H1 (cell line): ENCODE data around the gene TLE2. TPM values are rescaled to one million over a fixed set of nuclear protein-coding genes. Genes with fewer than 3 reads are reported as not detected.

Source experiments
- CTCF ChIA-PET: fragments of 300-600 bp; sonication (Branson Sonifier 250); formaldehyde crosslinking; loops from one replicate; lab custom pipeline; 2021; ENCODE audit not compliant: partially characterized antibody; lab: Charles Lee
- POLR2A ChIA-PET: fragments of 300-600 bp; sonication (Branson Sonifier 250); formaldehyde crosslinking; loops from one replicate; lab custom pipeline; 2021; ENCODE audit warnings: inconsistent platforms; ENCODE audit not compliant: partially characterized antibody; lab: Charles Lee
- DNase-seq, 2 experiments: peaks; one replicate each; pipeline versions ENCODE4 v3.0.0 to v3.0.0-alpha.2; 2010 to 2022; ENCODE audit warnings: low spot score in 2 of 2, low read depth in 1 of 2, mixed read lengths in 1 of 2
- FAIRE-seq: peaks from 2 replicates; lab custom pipeline; 2011; peaks lifted over from hg19 to GRCh38; lab: Jason Lieb, UNC
- H2AFZ ChIP-seq: 2 replicates; pipeline ENCODE4 v1.8.1; 2012; ENCODE audit warnings: low read length, inconsistent platforms
- H2AK5ac ChIP-seq: 2 replicates; pipeline ENCODE4 v1.6.1; 2013; ENCODE audit warnings: low read depth, low read length
- H2BK120ac ChIP-seq: replicated peaks from 2 replicates; pipeline ENCODE3; 2013; ENCODE audit warnings: low read depth, low read length, inconsistent platforms
- H2BK12ac ChIP-seq: 2 replicates; pipeline ENCODE4 v1.6.1; 2013; ENCODE audit warnings: low read depth, low read length
- H2BK15ac ChIP-seq: 2 replicates; pipeline ENCODE4 v1.6.1; 2013; ENCODE audit warnings: low read length
- H2BK20ac ChIP-seq: 2 replicates; pipeline ENCODE4 v1.6.1; 2013; ENCODE audit warnings: low read length
- H2BK5ac ChIP-seq: 2 replicates; pipeline ENCODE4 v1.6.1; 2013; ENCODE audit warnings: low read depth, low read length
- H3K14ac ChIP-seq: 2 replicates; pipeline ENCODE4 v1.6.1; 2013; ENCODE audit warnings: inconsistent platforms; ENCODE audit not compliant: insufficient read length
- H3K18ac ChIP-seq: 2 replicates; pipeline ENCODE4 v1.6.1; 2013; ENCODE audit warnings: low read length; ENCODE audit errors: extremely low read depth
- H3K23ac ChIP-seq: 2 replicates; pipeline ENCODE4 v1.6.1; 2013; ENCODE audit warnings: inconsistent platforms; ENCODE audit not compliant: insufficient read length
- H3K23me2 ChIP-seq: 2 replicates; pipeline ENCODE4 v1.6.1; 2013; ENCODE audit warnings: low read depth, low read length
- H3K27ac ChIP-seq: 2 replicates; pipeline ENCODE4 v1.6.1; 2011; ENCODE audit warnings: low read depth, low read length, inconsistent platforms
- H3K27me3 ChIP-seq, 4 experiments: replicated peaks in 1 of 4; 1 replicate in 1 of 4; 2 replicates in 3 of 4; pipeline versions ENCODE4 v1.6.1 to v1.8.1; 2011 to 2013; ENCODE audit warnings: low read length in 3 of 4, mild to moderate bottlenecking in 3 of 4, inconsistent platforms in 2 of 4, mixed read lengths in 2 of 4, moderate library complexity in 1 of 4; ENCODE audit not compliant: control insufficient read depth in 3 of 4, insufficient read depth in 3 of 4; ENCODE audit errors: extremely low read depth in 1 of 4
- H3K36me3 ChIP-seq, 4 experiments: 2 replicates each; pipeline versions ENCODE4 v1.6.1 to v1.8.1; 2011 to 2013; ENCODE audit warnings: mild to moderate bottlenecking in 4 of 4, low read length in 3 of 4, moderate library complexity in 2 of 4, control low read depth in 1 of 4, inconsistent platforms in 1 of 4; ENCODE audit not compliant: insufficient read depth in 4 of 4, control insufficient read depth in 2 of 4
- H3K4ac ChIP-seq: replicated peaks from 2 replicates; pipeline ENCODE3; 2013; ENCODE audit warnings: low read length, low read depth, mixed read lengths, inconsistent platforms; ENCODE audit not compliant: insufficient read length
- H3K4me1 ChIP-seq, 4 experiments: replicated peaks in 1 of 4; 1 replicate in 1 of 4; 2 replicates in 3 of 4; pipeline versions ENCODE4 v1.6.1 to v1.8.1; 2011 to 2013; ENCODE audit warnings: low read length in 3 of 4, inconsistent platforms in 2 of 4, mixed read lengths in 1 of 4; ENCODE audit not compliant: insufficient read depth in 4 of 4, control insufficient read depth in 3 of 4
- H3K4me2 ChIP-seq, 2 experiments: 2 replicates each; pipeline versions ENCODE4 v1.6.1 to v1.8.1; 2011 to 2013; ENCODE audit warnings: low read depth in 2 of 2, low read length in 2 of 2, control low read depth in 1 of 2, inconsistent platforms in 1 of 2, mild to moderate bottlenecking in 1 of 2; ENCODE audit not compliant: insufficient read depth in 1 of 2
- H3K4me3 ChIP-seq, 4 experiments: fragments of 200-600, 300-600 bp in 1 of 4; sonication (generic), shearing (Covaris generic), sonication (Bioruptor Twin) in 1 of 4; 2 replicates each; pipeline versions ENCODE4 v1.5.1 to v1.8.1; 2011 to 2016; ENCODE audit warnings: low read length in 4 of 4, low read depth in 3 of 4, control low read depth in 2 of 4, inconsistent platforms in 2 of 4, mild to moderate bottlenecking in 2 of 4, mixed read lengths in 1 of 4, moderate library complexity in 1 of 4; ENCODE audit not compliant: insufficient read depth in 2 of 4; ENCODE audit errors: extremely low read depth in 1 of 4
- H3K56ac ChIP-seq: replicated peaks from 2 replicates; pipeline ENCODE3; 2013; ENCODE audit warnings: low read depth, mild to moderate bottlenecking, mixed read lengths, low read length, inconsistent platforms; ENCODE audit not compliant: insufficient read length
- H3K79me1 ChIP-seq: 2 replicates; pipeline ENCODE4 v1.6.1; 2013; ENCODE audit warnings: low read depth, low read length, control low read depth
- H3K79me2 ChIP-seq, 2 experiments: 2 replicates each; pipeline versions ENCODE4 v1.6.1 to v1.8.1; 2012 to 2013; ENCODE audit warnings: low read length in 2 of 2, mild to moderate bottlenecking in 2 of 2, inconsistent platforms in 1 of 2; ENCODE audit not compliant: insufficient read depth in 2 of 2, control insufficient read depth in 1 of 2
- H3K9ac ChIP-seq, 4 experiments: replicated peaks in 1 of 4; 1 replicate in 1 of 4; 2 replicates in 3 of 4; pipeline versions ENCODE4 v1.6.1 to v1.8.1; 2011 to 2013; ENCODE audit warnings: low read depth in 3 of 4, low read length in 3 of 4, control low read depth in 2 of 4, mild to moderate bottlenecking in 2 of 4, moderate library complexity in 2 of 4, inconsistent platforms in 1 of 4; ENCODE audit errors: extremely low read depth in 1 of 4
- H3K9me3 ChIP-seq, 2 experiments: 2 replicates each; pipeline versions ENCODE4 v1.6.1 to v1.8.1; 2012 to 2013; ENCODE audit warnings: mild to moderate bottlenecking in 2 of 2, moderate library complexity in 2 of 2, control low read depth in 1 of 2, inconsistent platforms in 1 of 2, low read depth in 1 of 2, low read length in 1 of 2, mixed read lengths in 1 of 2; ENCODE audit not compliant: insufficient read depth in 2 of 2
- H4K20me1 ChIP-seq, 2 experiments: replicated peaks in 1 of 2; 2 replicates each; pipeline versions ENCODE3 to v1.8.1; 2011 to 2013; ENCODE audit warnings: inconsistent platforms in 2 of 2, low read length in 2 of 2, mild to moderate bottlenecking in 1 of 2; ENCODE audit not compliant: insufficient read depth in 2 of 2, control insufficient read depth in 1 of 2
- H4K5ac ChIP-seq: 2 replicates; pipeline ENCODE4 v1.6.1; 2013; ENCODE audit warnings: low read length, low read depth, mixed read lengths, inconsistent platforms; ENCODE audit not compliant: insufficient read length
- H4K8ac ChIP-seq: 2 replicates; pipeline ENCODE4 v1.8.0; 2013; ENCODE audit warnings: mild to moderate bottlenecking, moderate library complexity, low read length, inconsistent platforms; ENCODE audit not compliant: insufficient read depth; ENCODE audit errors: extremely low read depth
- H4K91ac ChIP-seq: replicated peaks from 2 replicates; pipeline ENCODE3; 2013; ENCODE audit warnings: low read length, mixed read lengths, inconsistent platforms; ENCODE audit not compliant: insufficient read length
- POLR2A ChIP-seq, 2 experiments: IDR thresholded peaks; 1 replicate in 1 of 2; 2 replicates in 1 of 2; pipeline ENCODE4 v1.6.1; 2011; ENCODE audit warnings: low read depth in 2 of 2, low read length in 2 of 2, mild to moderate bottlenecking in 2 of 2; ENCODE audit errors: control extremely low read depth in 1 of 2
- SP2 ChIP-seq: IDR thresholded peaks from 2 replicates; pipeline ENCODE4 v1.6.1; 2012; ENCODE audit warnings: mild to moderate bottlenecking, low read length, inconsistent platforms
- WGBS, 2 experiments: shearing (Covaris generic) in 1 of 2; methylation state at CpG; one replicate each; pipeline versions ENCODE4 v1.1.6 to v1.1.7; 2013 to 2015; ENCODE audit warnings: low lambda C conversion rate in 2 of 2, mixed read lengths in 2 of 2, inconsistent platforms in 1 of 2, low coverage in 1 of 2, missing lambda C conversion rate in 1 of 2; ENCODE audit not compliant: insufficient replicate concordance in 2 of 2, insufficient coverage in 1 of 2, insufficient read length in 1 of 2; ENCODE audit errors: extremely low coverage in 1 of 2, missing lambda C conversion rate in 1 of 2; 5-methylcytosine and 5-hydroxymethylcytosine counted together
- polyA plus RNA-seq, 7 experiments: library from polyadenylated mRNA; depleted of rRNA in 3 of 7; stranded (reverse) in 5 of 7; unstranded in 2 of 7; fragments of >200 nt in 5 of 7; fragments of 200-250 nt in 2 of 7; gene quantifications; 1 replicate in 5 of 7; 2 replicates in 1 of 7; 4 replicates in 1 of 7; pipeline versions ENCODE4 v1.2.1 to v1.2.3, GENCODE V29; 2011 to 2013; ENCODE audit warnings: missing spikeins in 2 of 7, mixed read lengths in 2 of 7
- total RNA-seq: library from RNA; stranded (reverse); fragmentation: NEBNext Ultra II Directional; extraction: Animal tissue kit (Norgen Biotek cat#: 25700); gene quantifications from 2 replicates; pipeline ENCODE4 v1.2.1, GENCODE V29; 2021

Gene TLE2
- total and polyA plus RNA-seq, 2 of the 8 experiments (the other 6 are each of a cell fraction or from before 2014, with no cell fraction given) = 8.0 to 11.5 TPM

- H3K79me2 ChIP-seq = no peaks in the 10 kb centered on the region
- H4K91ac ChIP-seq = no peak overlapping the region
- H4K5ac ChIP-seq = no peak overlapping the region
- no peaks in the 10 kb centered on the region for H4K20me1 ChIP-seq
- H3K4ac ChIP-seq = no peak overlapping the region
- no peak overlapping the region for H2BK12ac ChIP-seq
- H3K23ac ChIP-seq = no peak overlapping the region
- H2BK5ac ChIP-seq = no peak overlapping the region
- peaks cover 8% of the 10 kb centered on the region; the same call in 1 of the 2 replicates for H3K23me2 ChIP-seq
- H3K36me3 ChIP-seq = no peaks in the 10 kb centered on the region
- no peak overlapping the region for H2BK15ac ChIP-seq
- no peak overlapping the region for H3K14ac ChIP-seq
- TF ChIP-seq POLR2A (IDR thresholded peaks at IDR 0.05; ENCODE audit: control extremely low read depth in 1 of 2, low read depth in 2 of 2, low read length in 2 of 2) = no peak
- TF ChIP-seq SP2 = no peak
- peaks cover 0 to 25% (median 17%) of the 10 kb centered on the region in 4 experiments; a peak in 6 of 7 replicates for H3K4me1 ChIP-seq
- no peak overlapping the region for H3K18ac ChIP-seq
- no peaks in the 10 kb centered on the region for H3K9me3 ChIP-seq
- whole genome bisulfite sequencing, 2 experiments = 87% methylated on average over 9 of the region's 9 CpGs; no CpG with 5 or more reads in 1 of the 2 experiments
- DNase-seq = no peak
- no peak overlapping the region for H3K56ac ChIP-seq
- ChIA-PET CTCF (interaction anchor here (1.1 kb wide), 1 partner anchor 25 kb away, joined by 3 read pairs; no protein-coding TSS in a partner anchor), POLR2A (interaction anchor here (4.3 kb wide), 1 partner anchor 8 kb away, joined by 20 read pairs; no protein-coding TSS in a partner anchor)
- peaks cover 0 to 16% (median 12%) of the 10 kb centered on the region in 4 experiments; a peak in 6 of 7 replicates for H3K27me3 ChIP-seq
- no peak overlapping the region for H4K8ac ChIP-seq
- H3K79me1 ChIP-seq = no peaks in the 10 kb centered on the region
- no peak for FAIRE-seq
- H2AFZ ChIP-seq = no peak overlapping the region
- no peak overlapping the region for H3K9ac ChIP-seq
- H3K27ac ChIP-seq = no peak overlapping the region
- H3K4me2 ChIP-seq = no peak overlapping the region
- no peak overlapping the region for H2BK120ac ChIP-seq
- no peak overlapping the region for H2AK5ac ChIP-seq
- no peak overlapping the region for H3K4me3 ChIP-seq
- H2BK20ac ChIP-seq = no peak overlapping the region
These were observed 50.3 kb downstream of the TLE2 start for GRCh38 chr19:2978772-2979171.
